H9 (cell line): ENCODE results near the gene MAEA. TPM values are rescaled to one million over a fixed set of nuclear protein-coding genes. Genes with fewer than 3 reads are reported as not detected.

Experiments used
- DNase-seq: peaks from one replicate; pipeline ENCODE4 v3.0.0-alpha.2; 2017
- H2AFZ ChIP-seq: one replicate; pipeline ENCODE4 v1.6.1; 2013; ENCODE audit warnings: mild to moderate bottlenecking, low read length, control low read depth, moderate library complexity
- H2AK5ac ChIP-seq: 2 replicates; pipeline ENCODE4 v1.6.1; 2013; ENCODE audit warnings: low read length, control low read depth, mixed read lengths; ENCODE audit not compliant: insufficient read length
- H2BK120ac ChIP-seq: one replicate; pipeline ENCODE4 v1.6.1; 2013; ENCODE audit warnings: low read depth, mild to moderate bottlenecking, low read length, control low read depth, inconsistent platforms; ENCODE audit not compliant: poor library complexity, severe bottlenecking
- H2BK12ac ChIP-seq: 2 replicates; pipeline ENCODE4 v1.6.1; 2013; ENCODE audit warnings: low read length, control low read depth, mixed read lengths, low read depth; ENCODE audit not compliant: insufficient read length
- H2BK15ac ChIP-seq: 2 replicates; pipeline ENCODE4 v1.6.1; 2013; ENCODE audit warnings: low read depth, low read length, control low read depth
- H2BK20ac ChIP-seq: one replicate; pipeline ENCODE4 v1.6.1; 2013; ENCODE audit warnings: low read depth, mild to moderate bottlenecking, low read length, control low read depth, inconsistent platforms; ENCODE audit not compliant: poor library complexity, severe bottlenecking
- H2BK5ac ChIP-seq: 2 replicates; pipeline ENCODE4 v1.6.1; 2013; ENCODE audit warnings: low read length, control low read depth, mixed read lengths; ENCODE audit not compliant: insufficient read length
- H3K14ac ChIP-seq: 2 replicates; pipeline ENCODE4 v1.6.1; 2013; ENCODE audit warnings: low read length, control low read depth; ENCODE audit not compliant: insufficient read depth
- H3K18ac ChIP-seq: 2 replicates; pipeline ENCODE4 v1.6.1; 2013; ENCODE audit warnings: low read depth, mild to moderate bottlenecking, mixed read lengths, low read length, control low read depth; ENCODE audit not compliant: insufficient read length
- H3K23ac ChIP-seq: 2 replicates; pipeline ENCODE4 v1.6.1; 2013; ENCODE audit warnings: low read length, control low read depth, mixed read lengths, low read depth; ENCODE audit not compliant: insufficient read length
- H3K23me2 ChIP-seq: 2 replicates; pipeline ENCODE4 v1.6.1; 2013; ENCODE audit warnings: low read depth, mild to moderate bottlenecking, mixed read lengths, low read length, control low read depth; ENCODE audit not compliant: insufficient read length, poor library complexity, severe bottlenecking
- H3K27ac ChIP-seq: 2 replicates; pipeline ENCODE4 v1.5.1; 2013; ENCODE audit warnings: low read length, control low read depth, mixed read lengths, low read depth; ENCODE audit not compliant: insufficient read length
- H3K27me3 ChIP-seq: 2 replicates; pipeline ENCODE4 v1.6.1; 2013; ENCODE audit warnings: low read length, control low read depth, inconsistent platforms; ENCODE audit not compliant: insufficient read depth
- H3K4ac ChIP-seq: 2 replicates; pipeline ENCODE4 v1.6.1; 2013; ENCODE audit warnings: low read depth, mild to moderate bottlenecking, control low read depth, inconsistent platforms, low read length, moderate library complexity
- H3K4me1 ChIP-seq: 2 replicates; pipeline ENCODE4 v1.6.1; 2013; ENCODE audit warnings: low read length, control low read depth, inconsistent platforms; ENCODE audit not compliant: insufficient read depth
- H3K4me2 ChIP-seq: 2 replicates; pipeline ENCODE4 v1.6.1; 2013; ENCODE audit warnings: low read length, control low read depth, mixed read lengths; ENCODE audit not compliant: insufficient read length, insufficient read depth
- H3K56ac ChIP-seq: 2 replicates; pipeline ENCODE4 v1.6.1; 2013; ENCODE audit warnings: low read depth, mild to moderate bottlenecking, mixed read lengths, low read length, control low read depth; ENCODE audit not compliant: insufficient read length
- H3K79me1 ChIP-seq: 2 replicates; pipeline ENCODE4 v1.6.1; 2013; ENCODE audit warnings: low read depth, mild to moderate bottlenecking, moderate library complexity, low read length, control low read depth, inconsistent platforms; ENCODE audit not compliant: insufficient read depth, poor library complexity, severe bottlenecking
- H3K79me2 ChIP-seq: 2 replicates; pipeline ENCODE4 v1.6.1; 2013; ENCODE audit warnings: low read length, control low read depth, inconsistent platforms; ENCODE audit not compliant: insufficient read depth
- H3K9ac ChIP-seq: 2 replicates; pipeline ENCODE4 v1.6.1; 2013; ENCODE audit warnings: low read length, control low read depth, mixed read lengths; ENCODE audit not compliant: insufficient read length; ENCODE audit errors: extremely low read depth
- H3K9me3 ChIP-seq: one replicate; pipeline ENCODE4 v1.6.1; 2013; ENCODE audit warnings: low read depth, low read length, inconsistent platforms; ENCODE audit not compliant: control insufficient read depth
- H3T11ph ChIP-seq: one replicate; pipeline ENCODE4 v1.6.1; 2013; ENCODE audit warnings: mild to moderate bottlenecking, low read length, control low read depth, inconsistent platforms
- H4K20me1 ChIP-seq: one replicate; pipeline ENCODE4 v1.6.1; 2013; ENCODE audit not compliant: control insufficient read depth, insufficient read length, insufficient read depth
- H4K5ac ChIP-seq: 2 replicates; pipeline ENCODE4 v1.6.1; 2013; ENCODE audit warnings: low read depth, mild to moderate bottlenecking, mixed read lengths, low read length, control low read depth; ENCODE audit not compliant: insufficient read length
- H4K8ac ChIP-seq: replicated peaks from 2 replicates; pipeline ENCODE4 v1.6.1; 2013; ENCODE audit warnings: low read length, control low read depth, mixed read lengths, low read depth; ENCODE audit not compliant: insufficient read length
- H4K91ac ChIP-seq: 2 replicates; pipeline ENCODE4 v1.6.1; 2013; ENCODE audit warnings: low read depth, mild to moderate bottlenecking, moderate library complexity, mixed read lengths, low read length, control low read depth; ENCODE audit not compliant: insufficient read length
- H3K27ac Mint-ChIP-seq, 3 experiments: 2 replicates in 2 of 3; 3 replicates in 1 of 3; pipeline ENCODE4 v1.8.0; 2020 to 2021; ENCODE audit warnings: mixed read lengths in 3 of 3, mild to moderate bottlenecking in 1 of 3, moderate library complexity in 1 of 3
- H3K27me3 Mint-ChIP-seq: 2 replicates; pipeline ENCODE4 v1.8.0; 2021; ENCODE audit warnings: low read depth, mild to moderate bottlenecking, moderate library complexity, mixed read lengths
- H3K36me3 Mint-ChIP-seq, 3 experiments: 2 replicates in 2 of 3; 3 replicates in 1 of 3; pipeline ENCODE4 v1.8.0; 2020 to 2021; ENCODE audit warnings: low read depth in 3 of 3, mixed read lengths in 3 of 3; ENCODE audit not compliant: insufficient read depth in 1 of 3
- H3K4me1 Mint-ChIP-seq, 2 experiments: 2 replicates each; pipeline ENCODE4 v1.8.0; 2020; ENCODE audit warnings: mixed read lengths in 2 of 2
- H3K4me3 Mint-ChIP-seq, 2 experiments: 2 replicates in 1 of 2; 3 replicates in 1 of 2; pipeline ENCODE4 v1.8.0; 2020 to 2021; ENCODE audit warnings: mild to moderate bottlenecking in 2 of 2, mixed read lengths in 2 of 2, moderate library complexity in 1 of 2
- H3K9me3 Mint-ChIP-seq, 2 experiments: 2 replicates in 1 of 2; 3 replicates in 1 of 2; pipeline ENCODE4 v1.8.0; 2020; ENCODE audit warnings: mild to moderate bottlenecking in 2 of 2, mixed read lengths in 2 of 2, moderate library complexity in 1 of 2
- WGBS: extraction: QIAGEN DNeasy Blood & Tissue Kit; methylation state at CpG from one replicate; pipeline ENCODE4 v1.1.7; 2013; ENCODE audit warnings: missing lambda C conversion rate, low lambda C conversion rate, mixed read lengths; ENCODE audit not compliant: insufficient read length; ENCODE audit errors: extremely low coverage; 5-methylcytosine and 5-hydroxymethylcytosine counted together
- total RNA-seq: library from RNA; stranded (reverse); gene quantifications from 2 replicates; pipeline ENCODE4 v1.2.1, GENCODE V29; 2021
- TF ChIP-seq, protein P1 (sequence below): fragments of 200-600 bp; sonication (generic); conservative IDR thresholded peaks from 3 replicates; pipeline ENCODE4 v1.8.0; 2021; ENCODE audit warnings: antibody characterized with exemption, mild to moderate bottlenecking

Gene MAEA
- total RNA-seq, 1 experiment from 2014 or later, result 85.6 TPM

DNA sequence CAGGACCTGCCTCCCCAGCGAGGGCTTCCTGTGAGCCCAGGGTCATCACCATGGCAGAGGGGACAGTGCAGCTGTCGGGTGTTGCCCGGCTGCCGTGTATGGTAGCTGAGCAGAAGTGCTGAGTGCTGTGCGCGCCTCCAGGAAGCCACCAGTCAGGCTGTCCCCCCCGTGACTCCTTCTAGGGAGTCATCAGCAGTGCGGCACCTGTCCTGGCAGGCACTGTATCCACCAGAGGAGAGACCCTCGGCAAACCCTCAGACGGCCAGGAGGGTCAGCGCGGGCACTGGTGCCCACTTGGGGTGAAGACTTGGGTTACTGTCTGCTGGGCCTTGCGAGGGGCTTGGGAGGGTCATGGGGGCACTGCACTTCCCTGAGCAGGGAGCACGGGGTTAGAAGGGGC is 65.7 kb downstream of the MAEA start:
- Histone ChIP-seq H2BK5ac (no peak overlapping the region), H3K4me2 (no peak overlapping the region), H3K23ac (no peak overlapping the region), H3K27me3 (no peaks in the 10 kb centered on the region), H3K18ac (no peak overlapping the region), H2BK12ac (no peak overlapping the region), H2BK120ac (no peak overlapping the region), H4K8ac (no peak overlapping the region), H2BK15ac (no peak overlapping the region), H3K9ac (no peak overlapping the region), H3T11ph (no peak overlapping the region), H4K5ac (no peak overlapping the region), H4K91ac (no peak overlapping the region), H3K23me2 (no peaks in the 10 kb centered on the region), H3K79me1 (no peaks in the 10 kb centered on the region), H3K56ac (no peak overlapping the region), H3K14ac (no peak overlapping the region), H3K9me3 (no peaks in the 10 kb centered on the region), H3K27ac (no peak overlapping the region), H4K20me1 (no peaks in the 10 kb centered on the region), H3K4ac (no peak overlapping the region), H3K79me2 (no peaks in the 10 kb centered on the region), H2AFZ (no peak overlapping the region), H2AK5ac (no peak overlapping the region), H2BK20ac (no peak overlapping the region), H3K4me1 (no peaks in the 10 kb centered on the region)
- H3K36me3 Mint-ChIP-seq, result peaks cover 3 to 31% (median 25%) of the 10 kb centered on the region in 3 experiments; a peak in 6 of 7 replicates
- peaks cover 3% of the 10 kb centered on the region in 2 experiments; a peak in 2 of 4 replicates for H3K4me1 Mint-ChIP-seq
- H3K27me3 Mint-ChIP-seq, result no peaks in the 10 kb centered on the region
- H3K9me3 Mint-ChIP-seq, result no peaks in the 10 kb centered on the region; a peak in 1 of 5 replicates
- DNase-seq, result no peak
- no peak overlapping the region for H3K27ac Mint-ChIP-seq
- H3K4me3 Mint-ChIP-seq, result no peak overlapping the region
- TF ChIP-seq, protein P1, sequence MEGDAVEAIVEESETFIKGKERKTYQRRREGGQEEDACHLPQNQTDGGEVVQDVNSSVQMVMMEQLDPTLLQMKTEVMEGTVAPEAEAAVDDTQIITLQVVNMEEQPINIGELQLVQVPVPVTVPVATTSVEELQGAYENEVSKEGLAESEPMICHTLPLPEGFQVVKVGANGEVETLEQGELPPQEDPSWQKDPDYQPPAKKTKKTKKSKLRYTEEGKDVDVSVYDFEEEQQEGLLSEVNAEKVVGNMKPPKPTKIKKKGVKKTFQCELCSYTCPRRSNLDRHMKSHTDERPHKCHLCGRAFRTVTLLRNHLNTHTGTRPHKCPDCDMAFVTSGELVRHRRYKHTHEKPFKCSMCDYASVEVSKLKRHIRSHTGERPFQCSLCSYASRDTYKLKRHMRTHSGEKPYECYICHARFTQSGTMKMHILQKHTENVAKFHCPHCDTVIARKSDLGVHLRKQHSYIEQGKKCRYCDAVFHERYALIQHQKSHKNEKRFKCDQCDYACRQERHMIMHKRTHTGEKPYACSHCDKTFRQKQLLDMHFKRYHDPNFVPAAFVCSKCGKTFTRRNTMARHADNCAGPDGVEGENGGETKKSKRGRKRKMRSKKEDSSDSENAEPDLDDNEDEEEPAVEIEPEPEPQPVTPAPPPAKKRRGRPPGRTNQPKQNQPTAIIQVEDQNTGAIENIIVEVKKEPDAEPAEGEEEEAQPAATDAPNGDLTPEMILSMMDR, result no peak
- WGBS, result no CpG with 5 or more reads among the region's 14 CpGs
